ENCODE measurements around the gene ADA. TPM values are rescaled to one million over a fixed set of nuclear protein-coding genes. Genes with fewer than 3 reads are reported as not detected.

The ADA gene
- total RNA-seq, 1 donor from 2014 or later = 8.2 TPM

DNA sequence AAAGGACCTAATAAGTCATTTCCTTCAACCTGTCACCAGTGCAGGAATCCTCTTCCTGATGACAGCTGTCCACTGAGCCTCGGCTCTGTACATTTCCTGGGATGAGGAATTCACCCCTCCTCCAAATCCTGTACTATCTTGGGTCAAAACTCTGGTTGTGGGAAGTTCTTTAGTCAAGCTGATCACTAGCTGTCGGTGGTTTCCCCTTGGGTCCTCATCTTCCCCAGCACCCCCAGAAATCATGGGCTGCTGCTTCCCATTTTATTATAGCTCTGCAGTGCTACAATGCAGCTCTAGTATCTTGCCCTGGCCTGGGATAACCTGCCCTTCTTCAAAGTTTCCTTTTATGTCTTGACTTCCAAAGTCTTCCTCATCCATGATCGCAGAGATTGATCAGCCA, 14.6 kb upstream of the ADA start:
- DNase-seq (ENCODE audit: low read depth, low spot score) = no peak
- no peak overlapping the region for H3K27ac Mint-ChIP-seq (ENCODE audit: unreplicated experiment)
- no peaks in the 10 kb centered on the region for H3K4me1 Mint-ChIP-seq
- no peak overlapping the region for H3K4me3 Mint-ChIP-seq
- TF ChIP-seq, protein P1, sequence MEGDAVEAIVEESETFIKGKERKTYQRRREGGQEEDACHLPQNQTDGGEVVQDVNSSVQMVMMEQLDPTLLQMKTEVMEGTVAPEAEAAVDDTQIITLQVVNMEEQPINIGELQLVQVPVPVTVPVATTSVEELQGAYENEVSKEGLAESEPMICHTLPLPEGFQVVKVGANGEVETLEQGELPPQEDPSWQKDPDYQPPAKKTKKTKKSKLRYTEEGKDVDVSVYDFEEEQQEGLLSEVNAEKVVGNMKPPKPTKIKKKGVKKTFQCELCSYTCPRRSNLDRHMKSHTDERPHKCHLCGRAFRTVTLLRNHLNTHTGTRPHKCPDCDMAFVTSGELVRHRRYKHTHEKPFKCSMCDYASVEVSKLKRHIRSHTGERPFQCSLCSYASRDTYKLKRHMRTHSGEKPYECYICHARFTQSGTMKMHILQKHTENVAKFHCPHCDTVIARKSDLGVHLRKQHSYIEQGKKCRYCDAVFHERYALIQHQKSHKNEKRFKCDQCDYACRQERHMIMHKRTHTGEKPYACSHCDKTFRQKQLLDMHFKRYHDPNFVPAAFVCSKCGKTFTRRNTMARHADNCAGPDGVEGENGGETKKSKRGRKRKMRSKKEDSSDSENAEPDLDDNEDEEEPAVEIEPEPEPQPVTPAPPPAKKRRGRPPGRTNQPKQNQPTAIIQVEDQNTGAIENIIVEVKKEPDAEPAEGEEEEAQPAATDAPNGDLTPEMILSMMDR (conservative IDR thresholded peaks at IDR 0.05) = no peak
- no peaks in the 10 kb centered on the region for H3K9me3 Mint-ChIP-seq
- no peaks in the 10 kb centered on the region for H3K36me3 Mint-ChIP-seq (ENCODE audit: low read depth)
- H3K27me3 Mint-ChIP-seq (ENCODE audit: low read depth) = peaks cover 14% of the 10 kb centered on the region

- H3K9me3 Mint-ChIP-seq = no peaks in the 10 kb centered on the region
- no peak overlapping the region for H3K27ac Mint-ChIP-seq (ENCODE audit: unreplicated experiment)
- no peaks in the 10 kb centered on the region for H3K4me1 Mint-ChIP-seq
- H3K4me3 Mint-ChIP-seq = no peak overlapping the region
- TF ChIP-seq, protein P1 (conservative IDR thresholded peaks at IDR 0.05) = no peak
- no peak for DNase-seq (ENCODE audit: low read depth, low spot score)
- H3K27me3 Mint-ChIP-seq (ENCODE audit: low read depth) = peaks cover 8% of the 10 kb centered on the region
- no peaks in the 10 kb centered on the region for H3K36me3 Mint-ChIP-seq (ENCODE audit: low read depth)
Observed at GRCh38 chr20:44664131-44664530, 12.6 kb upstream of the ADA start.

- no peak overlapping the region for H3K4me3 Mint-ChIP-seq
- no peaks in the 10 kb centered on the region for H3K36me3 Mint-ChIP-seq (ENCODE audit: low read depth)
- no peak overlapping the region for H3K27ac Mint-ChIP-seq (ENCODE audit: unreplicated experiment)
- no peaks in the 10 kb centered on the region for H3K9me3 Mint-ChIP-seq
- no peak for DNase-seq (ENCODE audit: low read depth, low spot score)
- H3K27me3 Mint-ChIP-seq (ENCODE audit: low read depth) = peaks cover 8% of the 10 kb centered on the region
- no peaks in the 10 kb centered on the region for H3K4me1 Mint-ChIP-seq
- TF ChIP-seq, protein P1 (conservative IDR thresholded peaks at IDR 0.05) = no peak
Observed at GRCh38 chr20:44662261-44662660, 10.8 kb upstream of the ADA start.

GRCh38 chr20:44660581-44660980, 9.1 kb upstream of the ADA start:
- H3K27ac Mint-ChIP-seq (ENCODE audit: unreplicated experiment) = no peak overlapping the region
- no peaks in the 10 kb centered on the region for H3K4me1 Mint-ChIP-seq
- no peaks in the 10 kb centered on the region for H3K9me3 Mint-ChIP-seq
- H3K36me3 Mint-ChIP-seq (ENCODE audit: low read depth) = no peaks in the 10 kb centered on the region
- no peak overlapping the region for H3K4me3 Mint-ChIP-seq
- TF ChIP-seq, protein P1 (conservative IDR thresholded peaks at IDR 0.05) = no peak
- peaks cover 19% of the 10 kb centered on the region for H3K27me3 Mint-ChIP-seq (ENCODE audit: low read depth)
- no peak for DNase-seq (ENCODE audit: low read depth, low spot score)

GRCh38 chr20:44659931-44660330, 8.4 kb upstream of the ADA start:
- TF ChIP-seq, protein P1 (conservative IDR thresholded peaks at IDR 0.05) = no peak
- DNase-seq (ENCODE audit: low read depth, low spot score) = no peak
- Mint-ChIP-seq H3K36me3 (ENCODE audit: low read depth) (no peaks in the 10 kb centered on the region), H3K27me3 (ENCODE audit: low read depth) (peaks cover 26% of the 10 kb centered on the region), H3K4me1 (no peaks in the 10 kb centered on the region), H3K9me3 (no peaks in the 10 kb centered on the region), H3K27ac (ENCODE audit: unreplicated experiment) (no peak overlapping the region), H3K4me3 (no peak overlapping the region)

GRCh38 chr20:44658810-44659209, 7.3 kb upstream of the ADA start:
- no peaks in the 10 kb centered on the region for H3K36me3 Mint-ChIP-seq (ENCODE audit: low read depth)
- H3K4me1 Mint-ChIP-seq = no peaks in the 10 kb centered on the region
- TF ChIP-seq, protein P1 (conservative IDR thresholded peaks at IDR 0.05) = no peak
- H3K4me3 Mint-ChIP-seq = no peak overlapping the region
- no peak for DNase-seq (ENCODE audit: low read depth, low spot score)
- H3K9me3 Mint-ChIP-seq = no peaks in the 10 kb centered on the region
- H3K27ac Mint-ChIP-seq (ENCODE audit: unreplicated experiment) = no peak overlapping the region
- peaks cover 28% of the 10 kb centered on the region for H3K27me3 Mint-ChIP-seq (ENCODE audit: low read depth)
